CD4-positive, alpha-beta T cell treated with Interleukin-17A for 1 hour (primary cell): ENCODE data around the gene RAB3IP.
"Not testable (repeated sequence)": the region's sequence is repeated elsewhere in the genome, so short reads cannot be mapped to it uniquely, and the experiment has no call there.

Source experiments
- DNase-seq: peaks from one replicate; pipeline ENCODE4 v3.0.0-alpha.2; 2020

The RAB3IP gene

GRCh38 chr12:69836015-69836414 lies 97.4 kb downstream of the RAB3IP start:
- no peak for DNase-seq

GRCh38 chr12:69837191-69837590 lies 98.5 kb downstream of the RAB3IP start:
- no peak for DNase-seq

GRCh38 chr12:69837657-69838415 lies 99.2 kb downstream of the RAB3IP start:
- DNase-seq: no peak

- DNase-seq: no peak
Observed at GRCh38 chr12:69840727-69841126, 102.1 kb downstream of the RAB3IP start.

GRCh38 chr12:69843608-69844007 lies 104.9 kb downstream of the RAB3IP start:
- no peak for DNase-seq

GRCh38 chr12:69844416-69844815 lies 105.8 kb downstream of the RAB3IP start:
- DNase-seq: no peak

- DNase-seq: no peak
Observed at GRCh38 chr12:69844836-69845235, 106.2 kb downstream of the RAB3IP start.

GRCh38 chr12:69846976-69847375 lies 108.3 kb downstream of the RAB3IP start:
- no peak for DNase-seq

GRCh38 chr12:69851976-69852375 lies 113.3 kb downstream of the RAB3IP start:
- DNase-seq: no peak

GRCh38 chr12:69853176-69853961 lies 114.7 kb downstream of the RAB3IP start:
- DNase-seq: not testable (repeated sequence)

- no peak for DNase-seq
Observed at GRCh38 chr12:69866698-69867097, 128.0 kb downstream of the RAB3IP start.

- no peak for DNase-seq
Observed at GRCh38 chr12:69868695-69869094, 130.0 kb downstream of the RAB3IP start.

- no peak for DNase-seq
Observed at GRCh38 chr12:69872804-69873203, 134.1 kb downstream of the RAB3IP start.
